Thoracic aorta (tissue), 2 donors: ENCODE data around the gene PKD2L2. TPM values are rescaled to one million over a fixed set of nuclear protein-coding genes. Genes with fewer than 3 reads are reported as not detected.
"Not testable (repeated sequence)": the region's sequence is repeated elsewhere in the genome, so short reads cannot be mapped to it uniquely, and the experiment has no call there.

Source experiments
- ATAC-seq: fragments of 150-250 bp; one replicate; pipeline ENCODE4 v1.8.0; 2017; ENCODE audit warnings: low read depth; ENCODE audit not compliant: insufficient number of reproducible peaks, low FRiP score
- DNase-seq: peaks from one replicate; pipeline ENCODE4 v3.0.0-alpha.2; 2020; ENCODE audit warnings: low spot score
- H3K27ac ChIP-seq, 2 donors: fragments of 200-600 bp; sonication (generic); 1 replicate in 1 of 2; 2 replicates in 1 of 2; pipeline ENCODE4 v1.5.1; 2016; ENCODE audit warnings: mild to moderate bottlenecking in 2 of 2, moderate library complexity in 2 of 2
- H3K27me3 ChIP-seq: fragments of 200-600 bp; sonication (generic); replicated peaks from 2 replicates; pipeline ENCODE4 v1.6.0; 2016; ENCODE audit warnings: mild to moderate bottlenecking; ENCODE audit not compliant: insufficient read depth
- H3K36me3 ChIP-seq: fragments of 200-600 bp; sonication (generic); one replicate; pipeline ENCODE4 v1.5.1; 2016
- H3K4me1 ChIP-seq, 2 donors: fragments of 200-600 bp; sonication (generic); 1 replicate in 1 of 2; 2 replicates in 1 of 2; pipeline versions ENCODE4 v1.5.1 to v1.6.0; 2016; ENCODE audit warnings: low read depth in 2 of 2, mild to moderate bottlenecking in 1 of 2; ENCODE audit not compliant: control insufficient read depth in 1 of 2
- H3K4me3 ChIP-seq: fragments of 200-600 bp; sonication (generic); 2 replicates; pipeline ENCODE4 v1.5.1; 2016; ENCODE audit warnings: mild to moderate bottlenecking
- H3K9me3 ChIP-seq: fragments of 200-600 bp; sonication (generic); 2 replicates; pipeline ENCODE4 v1.5.1; 2016
- total RNA-seq, 2 donors: library from RNA; depleted of rRNA; stranded (reverse); fragments of >200 nt; gene quantifications; one replicate each; pipeline versions ENCODE4 v1.1.0 to v1.2.3, GENCODE V29; 2016
- TF ChIP-seq, protein P1 (sequence below): fragments of 200-600 bp; sonication (generic); IDR thresholded peaks from one replicate; pipeline ENCODE4 v1.5.1; 2019; ENCODE audit warnings: antibody characterized with exemption

PKD2L2 gene
- total RNA-seq, 2 donors from 2014 or later: not detected

DNA sequence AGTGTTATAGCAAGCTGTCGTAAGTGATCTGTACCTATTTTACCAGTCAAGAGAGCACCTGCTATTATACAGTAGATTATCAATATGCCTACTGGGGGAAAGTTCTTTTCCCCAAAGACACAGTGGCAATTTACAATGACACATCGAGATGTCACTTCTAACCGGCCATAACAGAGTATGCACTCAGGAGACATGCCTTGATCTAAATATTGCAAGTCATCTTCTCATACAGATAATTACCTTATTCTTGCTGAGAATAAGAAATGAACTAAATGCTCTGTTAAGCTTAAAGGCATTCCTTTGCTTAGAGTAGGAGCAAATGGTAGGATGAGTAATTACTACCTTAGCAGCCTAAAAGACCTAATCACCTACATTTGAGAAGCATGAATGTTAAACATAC lies 71.6 kb downstream of the PKD2L2 start:
- no peak for DNase-seq

DNA sequence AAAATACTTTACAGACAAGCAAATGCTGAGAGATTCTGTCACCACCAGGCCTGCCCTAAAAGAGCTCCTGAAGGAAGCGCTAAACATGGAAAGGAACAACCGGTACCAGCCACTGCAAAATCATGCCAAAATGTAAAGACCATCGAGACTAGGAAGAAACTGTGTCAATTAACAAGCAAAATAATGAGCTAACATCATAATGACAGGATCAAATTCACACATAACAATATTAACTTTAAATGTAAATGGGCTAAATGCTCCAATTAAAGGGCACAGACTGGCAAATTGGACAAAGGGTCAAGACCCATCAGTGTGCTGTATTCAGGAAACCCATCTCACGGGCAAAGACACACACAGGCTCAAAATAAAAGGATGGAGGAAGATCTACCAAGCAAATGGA lies 81.1 kb downstream of the PKD2L2 start:
- H3K4me1 ChIP-seq, H3K36me3 ChIP-seq, ATAC-seq, H3K4me3 ChIP-seq, H3K9me3 ChIP-seq, H3K27ac ChIP-seq, H3K27me3 ChIP-seq, DNase-seq: not testable (repeated sequence)

More for the DNA sequence above, 71.6 kb downstream of the PKD2L2 start:
- Histone ChIP-seq H3K27ac (no peak overlapping the region), H3K4me3 (no peak overlapping the region), H3K36me3 (peaks cover 9% of the 10 kb centered on the region), H3K27me3 (no peaks in the 10 kb centered on the region), H3K9me3 (no peaks in the 10 kb centered on the region), H3K4me1 (peaks cover 0 to 8% of the 10 kb centered on the region in 2 donors)
- TF ChIP-seq, protein P1, sequence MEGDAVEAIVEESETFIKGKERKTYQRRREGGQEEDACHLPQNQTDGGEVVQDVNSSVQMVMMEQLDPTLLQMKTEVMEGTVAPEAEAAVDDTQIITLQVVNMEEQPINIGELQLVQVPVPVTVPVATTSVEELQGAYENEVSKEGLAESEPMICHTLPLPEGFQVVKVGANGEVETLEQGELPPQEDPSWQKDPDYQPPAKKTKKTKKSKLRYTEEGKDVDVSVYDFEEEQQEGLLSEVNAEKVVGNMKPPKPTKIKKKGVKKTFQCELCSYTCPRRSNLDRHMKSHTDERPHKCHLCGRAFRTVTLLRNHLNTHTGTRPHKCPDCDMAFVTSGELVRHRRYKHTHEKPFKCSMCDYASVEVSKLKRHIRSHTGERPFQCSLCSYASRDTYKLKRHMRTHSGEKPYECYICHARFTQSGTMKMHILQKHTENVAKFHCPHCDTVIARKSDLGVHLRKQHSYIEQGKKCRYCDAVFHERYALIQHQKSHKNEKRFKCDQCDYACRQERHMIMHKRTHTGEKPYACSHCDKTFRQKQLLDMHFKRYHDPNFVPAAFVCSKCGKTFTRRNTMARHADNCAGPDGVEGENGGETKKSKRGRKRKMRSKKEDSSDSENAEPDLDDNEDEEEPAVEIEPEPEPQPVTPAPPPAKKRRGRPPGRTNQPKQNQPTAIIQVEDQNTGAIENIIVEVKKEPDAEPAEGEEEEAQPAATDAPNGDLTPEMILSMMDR: no peak
- no peak for ATAC-seq

DNA sequence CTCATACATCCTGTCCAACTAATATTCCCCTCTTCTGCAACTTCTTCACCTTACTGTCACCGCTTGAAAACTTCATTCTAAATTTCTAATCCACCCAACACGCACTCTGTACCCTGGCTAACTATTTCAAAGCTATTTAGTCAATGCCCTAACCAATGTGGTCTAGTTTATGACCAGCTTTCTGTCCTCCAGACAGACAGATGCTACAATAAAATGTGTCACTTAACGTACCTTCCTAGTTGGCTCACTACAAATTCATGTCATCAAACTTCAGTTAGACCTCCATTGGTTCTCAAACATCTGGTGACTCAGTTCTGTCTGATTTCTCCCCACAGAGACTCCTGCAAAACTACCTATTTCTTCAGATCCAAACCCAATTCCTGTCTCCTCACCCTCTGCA lies 86.0 kb downstream of the PKD2L2 start:
- Histone ChIP-seq H3K36me3 (peaks cover 8% of the 10 kb centered on the region), H3K4me3 (no peak overlapping the region), H3K9me3 (no peaks in the 10 kb centered on the region), H3K27me3 (no peaks in the 10 kb centered on the region), H3K4me1 (no peaks in the 10 kb centered on the region), H3K27ac (no peak overlapping the region)
- TF ChIP-seq, protein P1: no peak
- DNase-seq: no peak
- ATAC-seq: no peak

DNA sequence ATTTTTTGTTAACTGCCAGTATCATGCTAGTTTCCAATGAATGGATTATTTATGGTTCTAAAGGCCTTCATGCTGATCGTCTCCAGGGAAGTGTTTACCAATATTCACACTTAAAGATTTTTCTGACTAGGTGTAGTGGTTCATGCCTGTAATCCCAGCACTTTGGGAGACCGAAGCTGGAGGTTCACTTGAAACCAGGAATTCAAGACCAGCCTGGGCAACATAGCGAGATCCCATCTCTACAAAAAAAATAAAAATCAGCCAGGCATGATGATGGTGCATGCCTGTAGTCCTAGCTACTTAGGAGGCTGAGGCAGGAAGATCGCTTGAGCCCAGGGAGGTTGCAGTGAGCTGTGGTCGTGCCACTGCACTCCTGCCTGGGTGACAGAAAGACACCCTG lies 100.2 kb downstream of the PKD2L2 start:
- no peaks in the 10 kb centered on the region for H3K9me3 ChIP-seq
- H3K36me3 ChIP-seq: no peaks in the 10 kb centered on the region
- DNase-seq: no peak
- no peaks in the 10 kb centered on the region for H3K27me3 ChIP-seq
- H3K4me3 ChIP-seq: no peak overlapping the region
- peaks cover 0 to 3% of the 10 kb centered on the region in 2 donors for H3K4me1 ChIP-seq
- ATAC-seq: no peak
- H3K27ac ChIP-seq: no peak overlapping the region
- TF ChIP-seq, protein P1: no peak

Other genes with a start within 250 kb of the PKD2L2 start
- 10 to 100 TPM in 1 of 2 donors, 1 to 10 TPM in 1; 9.1 to 12.8 TPM for gene KLHL3, start 153.4 kb upstream of the PKD2L2 start, total RNA-seq
- 10 to 100 TPM in 1 of 2 donors, 1 to 10 TPM in 1; 9.3 to 14.9 TPM for gene HNRNPA0, start 135.1 kb upstream of the PKD2L2 start, total RNA-seq
- gene MYOT, start 21.6 kb upstream of the PKD2L2 start, total RNA-seq: 10 to 100 TPM; 16.3 to 16.4 TPM
- gene FAM13B, start 143.6 kb downstream of the PKD2L2 start, total RNA-seq: 100 to 1,000 TPM in 1 of 2 donors, 10 to 100 TPM in 1; 65.1 to 134 TPM
- not detected for gene WNT8A, start 194.6 kb downstream of the PKD2L2 start, total RNA-seq
- gene NME5, start 250.0 kb downstream of the PKD2L2 start, total RNA-seq: 1 to 10 TPM in 1 of 2 donors, not detected in 1; 3.8 TPM